MCF 10A (cell line): ENCODE measurements around the gene ASCC3. TPM values are rescaled to one million over a fixed set of nuclear protein-coding genes. Genes with fewer than 3 reads are reported as not detected.

Experiments used
- BruUV-seq: library from RNA; stranded (reverse); fragments of 400-500 nt; replicated peaks from 2 replicates; lab custom pipeline; 2021; lab: Mats Ljungman, UMichigan
- CTCF ChIA-PET: fragments of 300-600 bp; sonication (Branson Sonifier 250); formaldehyde crosslinking; extraction: SDS; loops from one replicate; lab custom pipeline; 2021; ENCODE audit warnings: antibody characterized with exemption, inconsistent platforms; lab: Yijun Ruan, JAX
- POLR2A ChIA-PET: fragments of 300-600, 350-650 bp; sonication (Branson Sonifier 250); formaldehyde crosslinking; extraction: SDS; loops from one replicate; lab custom pipeline; 2020; ENCODE audit warnings: antibody characterized with exemption, inconsistent platforms; lab: Yijun Ruan, JAX
- DNase-seq: peaks from one replicate; pipeline ENCODE4 v3.0.0-alpha.2; 2018; ENCODE audit not compliant: unreplicated experiment
- H3K27ac Mint-ChIP-seq: one replicate; pipeline ENCODE4 v1.8.0; 2022; ENCODE audit warnings: mild to moderate bottlenecking, low read depth, mixed read lengths; ENCODE audit not compliant: unreplicated experiment
- H3K27me3 Mint-ChIP-seq: one replicate; pipeline ENCODE4 v1.8.0; 2022; ENCODE audit warnings: mixed read lengths; ENCODE audit not compliant: insufficient read depth, unreplicated experiment
- H3K36me3 Mint-ChIP-seq: one replicate; pipeline ENCODE4 v1.8.0; 2022; ENCODE audit warnings: mild to moderate bottlenecking, moderate library complexity, mixed read lengths; ENCODE audit not compliant: insufficient read depth, unreplicated experiment
- H3K4me1 Mint-ChIP-seq: one replicate; pipeline ENCODE4 v1.8.0; 2022; ENCODE audit warnings: mixed read lengths; ENCODE audit not compliant: insufficient read depth, unreplicated experiment
- H3K4me3 Mint-ChIP-seq: one replicate; pipeline ENCODE4 v1.8.0; 2022; ENCODE audit warnings: mild to moderate bottlenecking, moderate library complexity, mixed read lengths; ENCODE audit not compliant: unreplicated experiment
- H3K9me3 Mint-ChIP-seq: one replicate; pipeline ENCODE4 v1.8.0; 2022; ENCODE audit warnings: mixed read lengths; ENCODE audit not compliant: unreplicated experiment
- CTCF ChIP-seq: fragments of 200-600 bp; IDR thresholded peaks from one replicate; pipeline ENCODE4 v1.8.0; 2022; ENCODE audit warnings: antibody characterized with exemption, mild to moderate bottlenecking; ENCODE audit not compliant: unreplicated experiment
- intact Hi-C: fragments of 100-400 bp; cut with micrococcal nuclease; formaldehyde crosslinking; loops from 2 replicates; pipeline ENCODE4 v1.14.1; 2022
- total RNA-seq: library from RNA; stranded (reverse); gene quantifications from 2 replicates; pipeline ENCODE4 v1.2.3, GENCODE V29; 2022

Gene ASCC3
- total RNA-seq, 1 experiment from 2014 or later: 85.0 TPM

GRCh38 chr6:100614386-100614785, 266.7 kb downstream of the ASCC3 start:
- Mint-ChIP-seq H3K27me3 (no peaks in the 10 kb centered on the region), H3K4me1 (peaks cover 21% of the 10 kb centered on the region), H3K36me3 (peaks cover 6% of the 10 kb centered on the region), H3K4me3 (no peak overlapping the region), H3K27ac (no peak overlapping the region), H3K9me3 (no peaks in the 10 kb centered on the region)
- intact Hi-C loops: no loop called here
- no TSS peak for BruUV-seq
- ChIA-PET POLR2A (no interaction called here), CTCF (interaction anchor here (0.7 kb wide), 1 partner anchor 294 kb away, joined by 4 read pairs; no protein-coding TSS in a partner anchor)
- no peak for DNase-seq
- no peak for TF ChIP-seq CTCF

GRCh38 chr6:100613656-100614055, 267.5 kb downstream of the ASCC3 start:
- ChIA-PET CTCF (no interaction called here), POLR2A (no interaction called here)
- Mint-ChIP-seq H3K27me3 (no peaks in the 10 kb centered on the region), H3K36me3 (peaks cover 6% of the 10 kb centered on the region), H3K4me1 (peaks cover 13% of the 10 kb centered on the region), H3K9me3 (no peaks in the 10 kb centered on the region), H3K27ac (no peak overlapping the region), H3K4me3 (no peak overlapping the region)
- TF ChIP-seq CTCF: no peak
- intact Hi-C loops: no loop called here
- no TSS peak for BruUV-seq
- no peak for DNase-seq

- POLR2A ChIA-PET: no interaction called here
- Mint-ChIP-seq H3K4me1 (no peaks in the 10 kb centered on the region), H3K36me3 (peaks cover 6% of the 10 kb centered on the region), H3K27me3 (no peaks in the 10 kb centered on the region), H3K9me3 (no peaks in the 10 kb centered on the region), H3K27ac (no peak overlapping the region), H3K4me3 (no peak overlapping the region)
- no peak for DNase-seq
- CTCF ChIA-PET: no interaction called here
- intact Hi-C loops: no loop called here
- no peak for TF ChIP-seq CTCF
- no TSS peak for BruUV-seq
Measured at GRCh38 chr6:100612094-100612493, 269.0 kb downstream of the ASCC3 start.

GRCh38 chr6:100599088-100599770, 281.9 kb downstream of the ASCC3 start:
- no peak overlapping the region for H3K4me3 Mint-ChIP-seq
- H3K36me3 Mint-ChIP-seq: peaks cover 36% of the 10 kb centered on the region
- CTCF ChIA-PET: interaction anchor here (0.7 to 1.4 kb wide), 2 partner anchors 11 kb away, joined by 4 to 5 read pairs; no protein-coding TSS in a partner anchor
- intact Hi-C loops: no loop called here
- peaks cover 5% of the 10 kb centered on the region for H3K4me1 Mint-ChIP-seq
- H3K9me3 Mint-ChIP-seq: no peaks in the 10 kb centered on the region
- no peaks in the 10 kb centered on the region for H3K27me3 Mint-ChIP-seq
- no peak for DNase-seq
- no peak for TF ChIP-seq CTCF
- BruUV-seq: no TSS peak
- POLR2A ChIA-PET: no interaction called here
- peak overlapping the region; percentile 7 for H3K27ac Mint-ChIP-seq
